Fibroblast of mammary gland (primary cell): Measurements from ENCODE around the gene MTFR2.

Experiments used
- DNase-seq: peaks from one replicate; pipeline ENCODE4 v3.0.0-alpha.2; 2010; ENCODE audit warnings: low read depth
- H3K4me3 ChIP-seq: 2 replicates; pipeline ENCODE4 v1.5.1; 2011; ENCODE audit warnings: low read depth, mild to moderate bottlenecking, low read length, moderate library complexity; ENCODE audit not compliant: control insufficient read depth
- TF ChIP-seq, protein P1 (sequence below): conservative IDR thresholded peaks from 2 replicates; pipeline ENCODE4 v1.5.1; 2011; ENCODE audit warnings: low read depth, low read length, inconsistent platforms; ENCODE audit not compliant: control insufficient read depth, insufficient read depth

Gene MTFR2

DNA sequence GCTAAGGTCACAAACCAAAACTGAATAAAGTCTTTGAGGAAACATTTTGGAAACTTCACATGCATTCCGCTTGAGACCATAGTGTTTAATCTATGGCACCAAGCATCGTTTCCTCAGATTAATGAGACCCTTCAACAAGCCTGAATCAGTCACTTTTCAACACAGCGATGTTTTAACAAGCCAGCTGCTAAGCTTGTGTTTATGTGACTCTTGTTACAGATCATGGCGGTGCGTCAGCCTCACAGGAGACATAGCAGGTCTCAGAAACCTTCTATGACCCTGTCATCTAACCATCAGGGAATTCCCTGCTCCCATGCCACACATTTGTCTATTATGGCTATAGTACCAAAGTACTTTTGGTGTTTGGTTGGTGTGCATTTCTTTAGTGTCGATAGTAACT is 57.2 kb downstream of the MTFR2 start:
- H3K4me3 ChIP-seq = no peak overlapping the region
- TF ChIP-seq, protein P1, sequence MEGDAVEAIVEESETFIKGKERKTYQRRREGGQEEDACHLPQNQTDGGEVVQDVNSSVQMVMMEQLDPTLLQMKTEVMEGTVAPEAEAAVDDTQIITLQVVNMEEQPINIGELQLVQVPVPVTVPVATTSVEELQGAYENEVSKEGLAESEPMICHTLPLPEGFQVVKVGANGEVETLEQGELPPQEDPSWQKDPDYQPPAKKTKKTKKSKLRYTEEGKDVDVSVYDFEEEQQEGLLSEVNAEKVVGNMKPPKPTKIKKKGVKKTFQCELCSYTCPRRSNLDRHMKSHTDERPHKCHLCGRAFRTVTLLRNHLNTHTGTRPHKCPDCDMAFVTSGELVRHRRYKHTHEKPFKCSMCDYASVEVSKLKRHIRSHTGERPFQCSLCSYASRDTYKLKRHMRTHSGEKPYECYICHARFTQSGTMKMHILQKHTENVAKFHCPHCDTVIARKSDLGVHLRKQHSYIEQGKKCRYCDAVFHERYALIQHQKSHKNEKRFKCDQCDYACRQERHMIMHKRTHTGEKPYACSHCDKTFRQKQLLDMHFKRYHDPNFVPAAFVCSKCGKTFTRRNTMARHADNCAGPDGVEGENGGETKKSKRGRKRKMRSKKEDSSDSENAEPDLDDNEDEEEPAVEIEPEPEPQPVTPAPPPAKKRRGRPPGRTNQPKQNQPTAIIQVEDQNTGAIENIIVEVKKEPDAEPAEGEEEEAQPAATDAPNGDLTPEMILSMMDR = no peak
- no peak for DNase-seq

DNA sequence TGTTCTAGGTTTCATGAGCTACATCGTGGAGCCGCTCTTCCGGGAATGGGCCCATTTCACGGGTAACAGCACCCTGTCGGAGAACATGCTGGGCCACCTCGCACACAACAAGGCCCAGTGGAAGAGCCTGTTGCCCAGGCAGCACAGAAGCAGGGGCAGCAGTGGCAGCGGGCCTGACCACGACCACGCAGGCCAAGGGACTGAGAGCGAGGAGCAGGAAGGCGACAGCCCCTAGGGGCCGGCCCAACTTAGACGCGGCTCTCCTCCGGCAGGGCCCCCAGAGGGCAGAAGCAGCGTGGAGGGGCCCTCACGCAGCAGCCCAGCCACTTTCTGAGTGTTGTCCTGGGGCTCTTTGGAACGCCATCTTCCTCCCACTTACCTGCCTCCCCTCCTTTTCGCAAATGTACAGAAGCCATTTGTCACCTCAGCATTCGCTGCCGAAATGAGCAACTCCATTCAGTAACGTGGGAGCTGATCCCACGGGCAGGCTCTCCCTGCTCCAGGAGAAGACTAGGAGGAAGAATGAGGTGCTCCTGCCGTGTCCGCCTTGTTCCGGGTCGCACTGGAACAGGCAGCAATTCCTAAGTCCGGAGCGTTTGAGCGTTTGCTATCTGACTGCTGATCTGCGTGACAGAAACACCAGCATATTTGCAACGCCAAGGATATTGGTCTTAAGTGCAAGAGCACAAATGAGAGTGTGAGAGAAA is 58.4 kb downstream of the MTFR2 start:
- DNase-seq = no peak

DNA sequence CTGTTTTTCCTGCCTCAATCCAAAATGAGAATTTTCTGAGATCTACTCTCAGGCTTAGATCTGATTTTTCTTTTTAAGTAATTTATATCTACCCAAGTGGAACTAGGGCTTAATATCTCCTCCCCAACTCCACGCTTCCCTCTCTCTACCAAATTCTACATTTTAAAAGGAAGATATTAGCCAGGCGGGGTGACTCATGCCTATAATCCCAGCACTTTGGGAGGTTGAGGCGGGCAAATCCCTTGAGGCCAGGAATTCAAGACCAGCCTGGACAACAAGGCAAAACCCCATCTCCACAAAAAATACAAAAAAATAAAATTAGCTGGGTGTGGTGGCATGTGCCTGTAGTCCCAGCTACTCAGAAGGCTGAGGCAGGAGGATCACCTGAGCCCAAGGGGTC is 61.0 kb downstream of the MTFR2 start:
- no peak overlapping the region for H3K4me3 ChIP-seq
- TF ChIP-seq, protein P1 = no peak
- DNase-seq = no peak

More for the DNA sequence above, 58.4 kb downstream of the MTFR2 start:
- TF ChIP-seq, protein P1 = no peak
- H3K4me3 ChIP-seq = no peak overlapping the region

DNA sequence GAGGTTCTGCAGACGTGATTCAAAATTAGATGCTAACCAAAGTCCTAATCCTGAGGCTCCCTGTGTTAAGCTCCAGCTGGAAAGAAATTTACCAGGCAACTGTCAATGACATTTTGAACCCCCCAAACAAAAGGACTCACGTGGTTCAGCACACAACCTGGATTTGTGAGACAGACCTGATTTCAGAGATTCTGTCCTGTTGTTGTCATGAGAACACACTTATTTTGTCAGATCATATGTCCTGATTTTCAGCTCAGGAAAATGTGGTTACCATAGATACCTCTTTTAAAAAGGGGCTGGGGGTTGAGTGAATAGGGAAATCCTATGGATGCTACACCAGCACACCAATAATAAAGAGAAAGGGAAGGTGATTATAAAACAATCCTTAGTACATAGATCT is 61.6 kb downstream of the MTFR2 start:
- TF ChIP-seq, protein P1 = no peak
- no peak overlapping the region for H3K4me3 ChIP-seq
- no peak for DNase-seq

DNA sequence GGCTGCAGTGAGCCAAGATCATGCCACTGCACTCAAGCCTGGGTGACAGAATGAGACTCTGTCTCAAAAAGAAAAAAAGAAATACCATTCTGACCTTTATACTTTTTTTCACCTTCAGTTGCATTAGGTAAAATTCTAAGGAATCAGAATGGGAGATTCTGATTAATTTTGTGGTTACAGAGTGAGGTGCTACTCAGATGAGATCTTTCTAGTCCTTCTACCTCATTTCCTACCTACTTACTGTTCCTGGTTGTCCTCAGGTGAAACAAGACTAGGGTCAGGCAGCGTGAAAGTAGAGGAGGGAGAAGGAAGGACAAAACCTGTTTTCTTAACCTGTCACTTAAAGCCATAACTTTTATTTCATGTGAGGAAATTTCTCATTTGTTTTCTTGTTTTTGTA is 63.7 kb downstream of the MTFR2 start:
- no peak for DNase-seq
- H3K4me3 ChIP-seq = no peak overlapping the region
- TF ChIP-seq, protein P1 = no peak

DNA sequence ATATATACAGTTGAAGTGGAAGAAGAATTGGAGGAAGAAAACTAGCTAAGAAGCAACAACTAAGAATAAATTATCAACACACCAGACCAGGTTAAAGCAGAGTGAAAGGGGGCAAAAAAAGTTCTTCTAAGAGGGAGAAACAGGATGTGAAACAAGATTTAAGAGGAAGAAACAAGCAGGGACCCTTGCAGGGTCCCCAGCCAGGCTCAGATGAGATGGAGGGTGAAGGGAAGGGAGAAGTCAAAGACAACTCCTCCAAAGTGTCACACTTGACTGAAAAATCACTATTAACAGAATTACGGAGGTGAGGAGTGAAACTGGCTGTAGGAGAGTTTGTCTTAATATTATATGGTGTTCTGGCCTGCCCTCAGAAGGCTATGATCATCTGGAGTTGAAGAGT is 65.4 kb downstream of the MTFR2 start:
- no peak overlapping the region for H3K4me3 ChIP-seq
- TF ChIP-seq, protein P1 = no peak
- no peak for DNase-seq
